Activated CD4-positive, alpha-beta memory T cell treated with anti-CD3 and anti-CD28 coated beads, Interleukin-2, amount 10 ng/mL, durations not matched to agents 7 days and 5 days (primary cell): Measurements from ENCODE around the gene TAS2R7. TPM values are rescaled to one million over a fixed set of nuclear protein-coding genes. Genes with fewer than 3 reads are reported as not detected.
"Not testable (repeated sequence)": the region's sequence is repeated elsewhere in the genome, so short reads cannot be mapped to it uniquely, and the experiment has no call there.

ENCODE experiments used
- CTCF ChIA-PET: fragments of 350-600 bp; sonication (Branson Sonifier 250); formaldehyde crosslinking; loops from one replicate; lab custom pipeline; 2021; ENCODE audit warnings: antibody characterized with exemption, inconsistent platforms; lab: Charles Lee
- POLR2A ChIA-PET: fragments of 350-600 bp; sonication (Branson Sonifier 250); formaldehyde crosslinking; loops from one replicate; lab custom pipeline; 2021; ENCODE audit warnings: antibody characterized with exemption; lab: Charles Lee
- DNase-seq: peaks from one replicate; pipeline ENCODE4 v3.0.0-alpha.2; 2020
- H3K27ac Mint-ChIP-seq: one replicate; pipeline ENCODE4 v1.8.0; 2021; ENCODE audit warnings: mild to moderate bottlenecking, mixed read lengths
- H3K27me3 Mint-ChIP-seq: one replicate; pipeline ENCODE4 v1.8.0; 2021; ENCODE audit warnings: mixed read lengths
- H3K36me3 Mint-ChIP-seq: one replicate; pipeline ENCODE4 v1.8.0; 2021; ENCODE audit warnings: low read depth, mixed read lengths
- H3K4me1 Mint-ChIP-seq: one replicate; pipeline ENCODE4 v1.8.0; 2021; ENCODE audit warnings: mixed read lengths
- H3K4me3 Mint-ChIP-seq: one replicate; pipeline ENCODE4 v1.8.0; 2021; ENCODE audit warnings: mild to moderate bottlenecking, mixed read lengths
- H3K9me3 Mint-ChIP-seq: one replicate; pipeline ENCODE4 v1.8.0; 2021; ENCODE audit warnings: mixed read lengths
- total RNA-seq, 2 experiments: library from RNA; stranded (reverse); gene quantifications; one replicate each; pipeline ENCODE4 v1.2.3, GENCODE V29; 2021

TAS2R7 gene
- total RNA-seq, 2 experiments from 2014 or later, result not detected

DNA sequence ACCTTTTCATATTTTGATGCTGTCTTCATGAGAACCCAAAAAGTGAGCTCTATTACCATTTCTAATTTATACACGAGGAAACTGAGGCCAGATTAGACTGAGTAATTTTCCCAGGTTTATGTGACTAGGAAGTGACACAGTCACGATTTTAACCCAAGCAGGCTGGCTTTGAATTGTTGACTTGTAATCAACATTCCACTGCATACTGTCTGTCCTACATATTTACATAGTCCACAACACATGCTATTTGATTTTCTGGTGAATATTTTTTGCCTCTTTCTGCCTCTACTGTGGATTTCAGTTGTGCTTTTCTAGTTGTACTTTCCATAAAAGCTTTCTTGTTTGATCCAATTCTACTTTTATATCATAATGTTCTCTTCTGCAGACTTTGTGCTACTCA lies 8.2 kb downstream of the TAS2R7 start:
- Mint-ChIP-seq H3K27ac (no peak overlapping the region), H3K36me3 (no peaks in the 10 kb centered on the region), H3K4me1 (no peaks in the 10 kb centered on the region), H3K9me3 (no peaks in the 10 kb centered on the region), H3K27me3 (peaks cover 18% of the 10 kb centered on the region), H3K4me3 (no peak overlapping the region)
- no peak for DNase-seq
- CTCF ChIA-PET, result no interaction called here
- POLR2A ChIA-PET, result no interaction called here

DNA sequence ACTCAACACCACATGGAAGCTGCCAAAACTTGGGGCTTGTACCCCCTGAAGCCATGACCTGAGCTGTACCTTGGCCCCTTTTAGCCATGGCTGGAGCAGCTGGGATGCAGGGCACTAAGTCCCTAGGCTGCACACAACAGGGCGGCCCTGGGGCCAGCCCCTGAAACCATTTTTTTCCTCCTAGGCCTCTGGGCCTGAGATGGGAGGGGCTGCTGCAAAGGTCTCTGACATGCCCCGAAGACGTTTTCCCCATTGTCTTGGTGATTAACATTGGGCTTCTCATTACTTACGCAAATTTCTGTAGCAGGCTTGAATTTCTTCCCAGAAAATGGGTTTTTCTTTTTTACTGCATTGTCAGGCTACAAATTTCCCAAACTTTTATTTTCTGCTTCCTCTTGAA lies 10.7 kb downstream of the TAS2R7 start:
- POLR2A ChIA-PET, result not testable (repeated sequence)

DNA sequence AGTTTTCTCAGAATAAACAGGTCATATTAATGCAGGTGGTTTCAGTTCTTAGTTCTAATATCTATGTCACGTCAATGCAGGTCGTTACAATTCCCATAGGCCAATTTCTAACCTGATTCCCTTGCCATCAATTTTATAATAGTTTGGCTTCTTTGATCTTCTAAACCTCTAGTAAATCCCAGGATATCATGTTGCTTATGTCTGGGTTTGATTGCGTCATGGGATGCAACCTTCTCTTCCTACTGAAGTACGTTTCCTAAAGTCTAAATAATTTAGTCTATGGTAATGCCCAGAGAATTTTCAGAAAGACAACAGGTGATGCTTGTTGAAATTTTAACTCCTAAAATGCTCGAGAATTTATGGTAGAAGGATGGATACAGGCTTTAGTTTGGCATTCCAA lies 19.2 kb downstream of the TAS2R7 start:
- H3K4me3 Mint-ChIP-seq, result no peak overlapping the region
- H3K36me3 Mint-ChIP-seq, result no peaks in the 10 kb centered on the region
- DNase-seq, result no peak
- H3K4me1 Mint-ChIP-seq, result no peaks in the 10 kb centered on the region
- H3K27me3 Mint-ChIP-seq, result peaks cover 3% of the 10 kb centered on the region
- POLR2A ChIA-PET, result no interaction called here
- no peaks in the 10 kb centered on the region for H3K9me3 Mint-ChIP-seq
- CTCF ChIA-PET, result no interaction called here
- no peak overlapping the region for H3K27ac Mint-ChIP-seq

More for the DNA sequence above, 10.7 kb downstream of the TAS2R7 start:
- CTCF ChIA-PET, H3K27ac Mint-ChIP-seq, H3K4me3 Mint-ChIP-seq, H3K4me1 Mint-ChIP-seq, H3K9me3 Mint-ChIP-seq, H3K36me3 Mint-ChIP-seq, DNase-seq: not testable (repeated sequence)
- peaks cover 16% of the 10 kb centered on the region for H3K27me3 Mint-ChIP-seq

DNA sequence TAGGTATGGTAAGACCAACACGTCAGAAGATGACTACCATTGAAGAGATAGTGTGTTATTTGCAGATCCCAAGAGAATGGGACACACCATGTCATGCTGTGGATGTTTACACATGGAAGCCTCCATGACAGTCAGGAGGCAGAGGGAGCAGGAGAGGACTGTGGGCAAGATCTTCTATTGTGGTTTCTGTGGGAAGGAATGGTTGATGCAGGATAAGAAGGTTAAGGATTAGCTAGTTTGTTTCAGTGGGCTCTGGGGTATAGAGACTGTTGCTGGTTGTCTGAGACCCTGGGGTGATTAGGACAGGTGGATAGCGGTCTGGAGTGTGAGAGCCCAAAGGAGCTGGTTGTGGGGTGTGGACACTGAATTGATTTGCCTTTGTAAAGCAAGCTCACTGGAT lies 23.3 kb downstream of the TAS2R7 start:
- H3K36me3 Mint-ChIP-seq, result no peaks in the 10 kb centered on the region
- H3K4me1 Mint-ChIP-seq, result no peaks in the 10 kb centered on the region
- no peak overlapping the region for H3K4me3 Mint-ChIP-seq
- POLR2A ChIA-PET, result no interaction called here
- CTCF ChIA-PET, result no interaction called here
- no peak for DNase-seq
- no peaks in the 10 kb centered on the region for H3K9me3 Mint-ChIP-seq
- H3K27ac Mint-ChIP-seq, result no peak overlapping the region
- peaks cover 12% of the 10 kb centered on the region for H3K27me3 Mint-ChIP-seq

DNA sequence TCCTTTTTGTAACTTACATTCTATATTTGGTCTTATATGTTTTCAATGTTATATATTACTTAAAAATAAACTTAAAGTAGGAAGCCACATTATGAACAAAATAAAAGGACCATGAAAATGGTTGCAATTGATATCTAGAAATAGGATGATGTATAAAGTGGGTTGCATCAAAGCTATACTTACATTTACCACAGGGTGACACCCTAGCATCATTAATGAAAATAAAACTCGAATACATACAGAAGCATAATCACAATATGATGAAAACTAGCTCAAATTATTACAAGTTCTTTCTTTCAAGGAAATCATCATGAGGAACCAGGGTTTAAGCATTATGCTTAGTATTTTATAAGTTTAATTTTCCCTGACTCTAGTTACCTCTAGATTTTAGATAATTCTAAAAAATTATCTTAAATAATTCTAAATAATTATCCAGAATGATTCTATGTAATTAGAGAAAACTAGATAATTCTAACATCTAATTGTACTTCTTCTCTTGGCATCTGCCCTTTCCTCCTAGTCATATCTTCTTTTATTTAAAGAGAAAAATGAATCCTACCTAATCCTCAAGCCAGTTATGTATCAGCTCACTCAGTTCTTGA lies 31.2 kb downstream of the TAS2R7 start:
- Mint-ChIP-seq H3K9me3 (no peaks in the 10 kb centered on the region), H3K27me3 (peaks cover 44% of the 10 kb centered on the region), H3K36me3 (no peaks in the 10 kb centered on the region), H3K4me3 (no peak overlapping the region), H3K4me1 (no peaks in the 10 kb centered on the region), H3K27ac (no peak overlapping the region)
- ChIA-PET POLR2A (no interaction called here), CTCF (interaction anchor here (1.1 to 2.5 kb wide), 4 partner anchors 428 to 720 kb away, joined by 3 to 26 read pairs (median 10); no protein-coding TSS in a partner anchor)
- DNase-seq, result no peak

DNA sequence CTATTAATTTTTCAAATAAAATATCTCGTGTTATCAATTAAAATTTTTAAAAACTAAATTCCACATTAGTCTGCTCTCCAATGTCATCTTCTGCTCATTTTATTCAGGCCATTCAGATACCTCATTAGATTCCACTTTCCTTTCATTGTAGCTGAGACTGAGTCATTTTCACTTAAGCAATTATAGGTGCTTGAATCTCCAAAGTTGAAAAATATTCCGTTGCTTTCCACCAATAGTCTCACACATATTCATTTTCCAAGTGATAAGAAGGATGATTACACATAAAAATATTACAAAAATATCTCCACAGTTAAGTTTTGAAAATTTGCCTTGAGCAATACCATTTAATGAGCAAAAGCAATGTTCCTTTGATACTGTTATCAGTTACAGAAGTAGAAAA lies 42.8 kb downstream of the TAS2R7 start:
- H3K27ac Mint-ChIP-seq, result no peak overlapping the region
- peaks cover 42% of the 10 kb centered on the region for H3K27me3 Mint-ChIP-seq
- CTCF ChIA-PET, result interaction anchor here (3.0 kb wide), 1 partner anchor 9 kb away, joined by 7 read pairs; no protein-coding TSS in a partner anchor
- POLR2A ChIA-PET, result no interaction called here
- H3K4me3 Mint-ChIP-seq, result no peak overlapping the region
- no peak for DNase-seq
- no peaks in the 10 kb centered on the region for H3K4me1 Mint-ChIP-seq
- no peaks in the 10 kb centered on the region for H3K36me3 Mint-ChIP-seq
- H3K9me3 Mint-ChIP-seq, result peaks cover 11% of the 10 kb centered on the region

DNA sequence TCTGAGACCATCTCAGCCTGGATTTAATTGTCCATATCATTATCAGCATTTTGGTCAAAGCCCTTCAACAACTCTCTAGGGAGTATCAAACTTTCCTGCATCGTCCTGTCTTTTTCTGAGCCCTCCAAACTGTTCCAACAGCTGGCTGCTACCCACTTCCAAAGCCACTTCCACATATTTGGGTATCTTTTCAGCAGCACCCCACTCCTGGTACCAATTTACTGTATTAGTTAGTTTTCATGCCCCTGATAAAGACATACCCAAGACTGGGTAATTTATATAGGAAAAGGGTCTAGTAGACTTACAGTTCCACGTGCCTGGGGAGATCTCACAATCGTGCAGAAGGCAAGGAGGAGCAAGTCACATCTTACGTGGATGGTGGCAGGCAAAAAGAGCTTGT lies 46.2 kb downstream of the TAS2R7 start:
- DNase-seq, result no peak
- Mint-ChIP-seq H3K4me3 (no peak overlapping the region), H3K9me3 (peaks cover 11% of the 10 kb centered on the region), H3K27ac (no peak overlapping the region), H3K4me1 (no peaks in the 10 kb centered on the region), H3K36me3 (no peaks in the 10 kb centered on the region), H3K27me3 (peaks cover 46% of the 10 kb centered on the region)
- ChIA-PET CTCF (no interaction called here), POLR2A (no interaction called here)

DNA sequence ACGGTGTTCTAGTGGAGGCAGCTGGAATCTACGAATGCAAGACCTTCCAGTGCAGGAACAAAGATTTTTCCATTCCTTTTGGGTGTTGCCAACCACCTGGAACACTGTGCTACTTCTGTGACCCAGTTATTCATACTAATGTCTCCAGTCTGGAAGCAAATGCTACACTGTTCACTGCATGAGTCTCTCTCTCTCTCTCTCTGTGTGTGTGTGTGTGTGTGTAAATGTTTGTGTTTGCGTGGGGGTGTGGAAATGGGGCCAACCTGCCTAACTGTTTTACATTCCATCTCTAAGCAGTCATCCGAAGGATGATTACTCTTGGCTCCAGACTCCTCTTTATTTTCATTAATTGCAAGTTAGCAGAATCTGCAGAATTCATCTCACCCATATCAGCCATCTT lies 49.4 kb downstream of the TAS2R7 start:
- ChIA-PET POLR2A (no interaction called here), CTCF (no interaction called here)
- Mint-ChIP-seq H3K4me3 (no peak overlapping the region), H3K27ac (no peak overlapping the region), H3K27me3 (peaks cover 29% of the 10 kb centered on the region), H3K4me1 (peaks cover 10% of the 10 kb centered on the region), H3K9me3 (peaks cover 11% of the 10 kb centered on the region), H3K36me3 (no peaks in the 10 kb centered on the region)
- no peak for DNase-seq

Other genes starting within 250 kb of the TAS2R7 start
- 10 to 100 TPM; 38.4 to 39.0 TPM for gene MAGOHB, start 189.0 kb downstream of the TAS2R7 start, total RNA-seq
- gene STYK1, start 128.6 kb downstream of the TAS2R7 start, total RNA-seq, result under 1 TPM; 0.60 to 0.71 TPM
- gene YBX3, start 79.3 kb downstream of the TAS2R7 start, total RNA-seq, result 10 to 100 TPM; 38.4 to 46.4 TPM
- not detected for gene TAS2R8, start 4.7 kb upstream of the TAS2R7 start, total RNA-seq
- gene TAS2R9, start 7.5 kb upstream of the TAS2R7 start, total RNA-seq, result not detected
- gene TAS2R10, start 23.7 kb upstream of the TAS2R7 start, total RNA-seq, result under 1 TPM; 0.30 to 0.35 TPM
- under 1 TPM; 0.68 to 0.98 TPM for gene PRR4, start 46.8 kb upstream of the TAS2R7 start, total RNA-seq
- 10 to 100 TPM in 1 of 2 experiments, 1 to 10 TPM in 1; 9.7 to 10.8 TPM for gene PRH1, start 81.6 kb upstream of the TAS2R7 start, total RNA-seq
- gene TAS2R13, start 106.9 kb upstream of the TAS2R7 start, total RNA-seq, result under 1 TPM; 0.23 to 0.25 TPM
- gene PRH2, start 126.6 kb upstream of the TAS2R7 start, total RNA-seq, result not detected
- gene TAS2R14, start 136.6 kb upstream of the TAS2R7 start, total RNA-seq, result 1 to 10 TPM; 1.2 to 1.3 TPM
- gene TAS2R50, start 184.3 kb upstream of the TAS2R7 start, total RNA-seq, result under 1 TPM; 0.25 to 0.73 TPM
- under 1 TPM; 0.50 to 0.78 TPM for gene TAS2R20, start 195.7 kb upstream of the TAS2R7 start, total RNA-seq
- gene TAS2R19, start 220.0 kb upstream of the TAS2R7 start, total RNA-seq, result 1 to 10 TPM; 1.1 to 1.3 TPM
- gene TAS2R31, start 228.8 kb upstream of the TAS2R7 start, total RNA-seq, result 1 to 10 TPM; 1.7 to 1.9 TPM